GM12878 (cell line): ENCODE measurements around the gene SPOCK1. TPM values are rescaled to one million over a fixed set of nuclear protein-coding genes. Genes with fewer than 3 reads are reported as not detected.

Source experiments
- FOS ChIP-seq: IDR thresholded peaks from 3 replicates; pipeline ENCODE4 v1.6.1; 2011; ENCODE audit warnings: borderline replicate concordance; ENCODE audit not compliant: insufficient read length; ENCODE audit errors: extremely low read depth
- MTA3 ChIP-seq: IDR thresholded peaks from 2 replicates; pipeline ENCODE4 v1.6.1; 2012; ENCODE audit warnings: low read length, inconsistent platforms, borderline replicate concordance
- MXI1 ChIP-seq: fragments of 150-350 bp; IDR thresholded peaks from 2 replicates; pipeline ENCODE4 v1.6.1; 2011; ENCODE audit warnings: low read depth, mild to moderate bottlenecking, inconsistent platforms, low read length, improper control_type of control experiment
- POLR2AphosphoS5 ChIP-seq: IDR thresholded peaks from 2 replicates; pipeline ENCODE4 v1.6.1; 2011; ENCODE audit warnings: mild to moderate bottlenecking, low read length, inconsistent platforms
- SMAD5 ChIP-seq: IDR thresholded peaks from 2 replicates; pipeline ENCODE4 v1.6.1; 2016; ENCODE audit warnings: antibody characterized with exemption, low read depth
- SMARCA5 ChIP-seq: fragments of 450-650 bp; IDR thresholded peaks from 2 replicates; pipeline ENCODE4 v1.6.1; 2017; ENCODE audit warnings: mild to moderate bottlenecking
- SMC3 ChIP-seq: IDR thresholded peaks from 2 replicates; pipeline ENCODE4 v1.6.1; 2011; ENCODE audit warnings: low read length, improper control_type of control experiment, borderline replicate concordance
- TAF1 ChIP-seq: IDR thresholded peaks from 2 replicates; pipeline ENCODE4 v1.6.1; 2011; ENCODE audit warnings: mild to moderate bottlenecking, low read depth, low read length, borderline replicate concordance
- YY1 ChIP-seq: IDR thresholded peaks from 2 replicates; pipeline ENCODE4 v1.6.1; 2011; ENCODE audit warnings: low read depth, mild to moderate bottlenecking, low read length
- ZNF622 ChIP-seq: fragments of 450-650 bp; IDR thresholded peaks from 2 replicates; pipeline ENCODE4 v1.6.1; 2017; ENCODE audit warnings: mild to moderate bottlenecking, inconsistent platforms
- polyA plus RNA-seq, 11 experiments: library from polyadenylated mRNA; depleted of rRNA in 4 of 11; unstranded in 6 of 11; stranded (reverse) in 5 of 11; fragments of >200 nt; fragmentation: Nextera tagmentation in 4 of 11; fragmentation: Illumina TruSeq in 1 of 11; extraction: Ambion mirVana in 4 of 11; extraction: Trizol in 1 of 11; gene quantifications; 1 replicate in 1 of 11; 2 replicates in 10 of 11; pipeline versions ENCODE4 v1.2.1 to v1.2.3, GENCODE V29; 2011 to 2016; ENCODE audit warnings: inconsistent platforms in 2 of 11, missing spikeins in 2 of 11, low read depth in 1 of 11
- total RNA-seq, 4 experiments: library from RNA; depleted of rRNA in 3 of 4; stranded (reverse); fragments of >200 nt in 3 of 4; fragmentation: Illumina TruSeq in 1 of 4; extraction: Trizol in 1 of 4; gene quantifications; 2 replicates each; pipeline versions ENCODE4 v1.2.1 to v1.2.3, GENCODE V29; 2013 to 2021
- TF ChIP-seq, protein P1 (sequence below): fragments of 150-350 bp; IDR thresholded peaks from 2 replicates; pipeline ENCODE4 v1.6.1; 2016; ENCODE audit warnings: low read depth, low read length
- TF ChIP-seq, protein P2 (sequence below): fragments of 450-650 bp; IDR thresholded peaks from 2 replicates; pipeline ENCODE4 v1.6.1; 2018; ENCODE audit warnings: mild to moderate bottlenecking, low read depth, moderate library complexity; ENCODE audit not compliant: partially characterized antibody

Gene SPOCK1
- total and polyA plus RNA-seq, 10 of the 15 experiments (the other 5 are each of a cell fraction or from before 2014, with no cell fraction given): 0.06 to 0.68 (median 0.25) TPM; not detected in 3

DNA sequence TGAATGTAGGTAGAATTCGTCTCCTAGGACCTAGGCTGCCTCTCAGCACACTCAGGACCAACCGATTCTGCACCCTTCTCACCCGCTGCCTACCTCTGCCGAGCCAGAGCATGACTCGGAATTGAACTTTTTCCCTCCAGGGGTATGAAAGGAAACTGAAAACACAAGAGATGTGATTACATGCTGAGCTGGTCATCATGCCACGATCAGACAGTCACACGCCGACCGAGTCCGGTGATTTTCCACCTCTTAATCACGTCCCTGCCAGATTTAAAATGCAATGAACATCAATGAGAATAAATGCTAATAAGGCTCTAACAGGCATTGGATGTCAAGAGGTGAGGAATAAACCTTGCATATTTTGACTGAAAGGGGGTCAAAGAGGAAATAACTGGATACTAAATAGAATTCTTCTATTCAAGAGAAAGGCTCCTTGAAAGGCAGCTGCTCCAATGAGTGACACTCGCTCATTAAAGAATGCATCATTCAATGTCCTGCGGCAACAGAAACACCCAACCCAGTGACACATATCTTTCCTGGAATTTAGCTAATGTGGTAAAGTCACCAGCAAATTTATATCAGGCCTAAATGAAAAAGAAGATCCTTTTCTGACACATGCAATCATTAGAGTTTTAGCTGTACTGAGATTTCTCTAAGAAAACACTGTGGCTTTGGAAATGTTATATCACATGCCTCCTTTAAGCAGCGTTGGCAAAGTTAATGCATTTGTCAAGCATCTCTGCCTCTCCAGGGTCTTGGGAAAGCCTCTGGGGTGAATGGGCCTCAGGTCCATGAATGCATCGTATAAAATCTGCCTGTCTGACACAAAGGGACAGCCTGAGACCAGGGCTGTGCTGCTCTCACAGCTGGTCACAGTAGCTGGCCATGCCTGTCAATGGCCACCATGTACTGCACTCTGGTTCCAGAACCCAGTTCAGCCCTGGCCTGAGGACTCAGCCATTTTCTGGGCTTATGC lies 128.7 kb downstream of the SPOCK1 start (continued):
- TF ChIP-seq, protein P1, sequence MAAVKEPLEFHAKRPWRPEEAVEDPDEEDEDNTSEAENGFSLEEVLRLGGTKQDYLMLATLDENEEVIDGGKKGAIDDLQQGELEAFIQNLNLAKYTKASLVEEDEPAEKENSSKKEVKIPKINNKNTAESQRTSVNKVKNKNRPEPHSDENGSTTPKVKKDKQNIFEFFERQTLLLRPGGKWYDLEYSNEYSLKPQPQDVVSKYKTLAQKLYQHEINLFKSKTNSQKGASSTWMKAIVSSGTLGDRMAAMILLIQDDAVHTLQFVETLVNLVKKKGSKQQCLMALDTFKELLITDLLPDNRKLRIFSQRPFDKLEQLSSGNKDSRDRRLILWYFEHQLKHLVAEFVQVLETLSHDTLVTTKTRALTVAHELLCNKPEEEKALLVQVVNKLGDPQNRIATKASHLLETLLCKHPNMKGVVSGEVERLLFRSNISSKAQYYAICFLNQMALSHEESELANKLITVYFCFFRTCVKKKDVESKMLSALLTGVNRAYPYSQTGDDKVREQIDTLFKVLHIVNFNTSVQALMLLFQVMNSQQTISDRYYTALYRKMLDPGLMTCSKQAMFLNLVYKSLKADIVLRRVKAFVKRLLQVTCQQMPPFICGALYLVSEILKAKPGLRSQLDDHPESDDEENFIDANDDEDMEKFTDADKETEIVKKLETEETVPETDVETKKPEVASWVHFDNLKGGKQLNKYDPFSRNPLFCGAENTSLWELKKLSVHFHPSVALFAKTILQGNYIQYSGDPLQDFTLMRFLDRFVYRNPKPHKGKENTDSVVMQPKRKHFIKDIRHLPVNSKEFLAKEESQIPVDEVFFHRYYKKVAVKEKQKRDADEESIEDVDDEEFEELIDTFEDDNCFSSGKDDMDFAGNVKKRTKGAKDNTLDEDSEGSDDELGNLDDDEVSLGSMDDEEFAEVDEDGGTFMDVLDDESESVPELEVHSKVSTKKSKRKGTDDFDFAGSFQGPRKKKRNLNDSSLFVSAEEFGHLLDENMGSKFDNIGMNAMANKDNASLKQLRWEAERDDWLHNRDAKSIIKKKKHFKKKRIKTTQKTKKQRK: no peak
- TF ChIP-seq YY1: no peak
- no peak for TF ChIP-seq FOS
- TF ChIP-seq, protein P2, sequence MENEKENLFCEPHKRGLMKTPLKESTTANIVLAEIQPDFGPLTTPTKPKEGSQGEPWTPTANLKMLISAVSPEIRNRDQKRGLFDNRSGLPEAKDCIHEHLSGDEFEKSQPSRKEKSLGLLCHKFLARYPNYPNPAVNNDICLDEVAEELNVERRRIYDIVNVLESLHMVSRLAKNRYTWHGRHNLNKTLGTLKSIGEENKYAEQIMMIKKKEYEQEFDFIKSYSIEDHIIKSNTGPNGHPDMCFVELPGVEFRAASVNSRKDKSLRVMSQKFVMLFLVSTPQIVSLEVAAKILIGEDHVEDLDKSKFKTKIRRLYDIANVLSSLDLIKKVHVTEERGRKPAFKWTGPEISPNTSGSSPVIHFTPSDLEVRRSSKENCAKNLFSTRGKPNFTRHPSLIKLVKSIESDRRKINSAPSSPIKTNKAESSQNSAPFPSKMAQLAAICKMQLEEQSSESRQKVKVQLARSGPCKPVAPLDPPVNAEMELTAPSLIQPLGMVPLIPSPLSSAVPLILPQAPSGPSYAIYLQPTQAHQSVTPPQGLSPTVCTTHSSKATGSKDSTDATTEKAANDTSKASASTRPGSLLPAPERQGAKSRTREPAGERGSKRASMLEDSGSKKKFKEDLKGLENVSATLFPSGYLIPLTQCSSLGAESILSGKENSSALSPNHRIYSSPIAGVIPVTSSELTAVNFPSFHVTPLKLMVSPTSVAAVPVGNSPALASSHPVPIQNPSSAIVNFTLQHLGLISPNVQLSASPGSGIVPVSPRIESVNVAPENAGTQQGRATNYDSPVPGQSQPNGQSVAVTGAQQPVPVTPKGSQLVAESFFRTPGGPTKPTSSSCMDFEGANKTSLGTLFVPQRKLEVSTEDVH: no peak
- TF ChIP-seq SMAD5: no peak
- TF ChIP-seq MXI1: no peak
- no peak for TF ChIP-seq TAF1
- no peak for TF ChIP-seq ZNF622
- TF ChIP-seq MTA3: no peak
- no peak for TF ChIP-seq POLR2AphosphoS5
- TF ChIP-seq SMC3: no peak
- TF ChIP-seq SMARCA5: no peak
